Aorta (tissue), 5 donors: Measurements from ENCODE around the gene TTF2. TPM values are rescaled to one million over a fixed set of nuclear protein-coding genes. Genes with fewer than 3 reads are reported as not detected.
A peak's percentile ranks its signal among the peaks of the same experiment; 100 is the strongest.

ENCODE experiments used
- ATAC-seq: fragments of 200-7000 bp; cut with Tn5 transposase; one replicate; pipeline ENCODE4 v1.9.1; 2022; ENCODE audit warnings: moderate library complexity; ENCODE audit not compliant: low FRiP score
- DNase-seq, 2 donors: peaks; one replicate each; pipeline ENCODE4 v3.0.0-alpha.2; 2020
- H3K27ac ChIP-seq, 2 donors: one replicate each; pipeline ENCODE4 v1.5.1; 2013; ENCODE audit warnings: low read length in 2 of 2, mild to moderate bottlenecking in 2 of 2, moderate library complexity in 2 of 2, control low read depth in 1 of 2, inconsistent platforms in 1 of 2, low read depth in 1 of 2
- H3K27me3 ChIP-seq, 2 donors: one replicate each; pipeline ENCODE4 v1.6.1; 2013; ENCODE audit warnings: control low read depth in 1 of 2, low read length in 1 of 2, mild to moderate bottlenecking in 1 of 2, moderate library complexity in 1 of 2; ENCODE audit not compliant: insufficient read depth in 2 of 2, control insufficient read depth in 1 of 2
- H3K36me3 ChIP-seq, 2 donors: one replicate each; pipeline ENCODE4 v1.6.1; 2013; ENCODE audit warnings: control low read depth in 1 of 2, low read length in 1 of 2, mild to moderate bottlenecking in 1 of 2; ENCODE audit not compliant: insufficient read depth in 2 of 2, control insufficient read depth in 1 of 2
- H3K4me1 ChIP-seq, 2 donors: one replicate each; pipeline ENCODE4 v1.6.1; 2013; ENCODE audit warnings: low read length in 2 of 2, control low read depth in 1 of 2, mild to moderate bottlenecking in 1 of 2, moderate library complexity in 1 of 2; ENCODE audit not compliant: insufficient read depth in 2 of 2, control insufficient read depth in 1 of 2
- H3K4me3 ChIP-seq, 2 donors: one replicate each; pipeline ENCODE4 v1.5.1; 2013; ENCODE audit warnings: low read length in 2 of 2, control low read depth in 1 of 2, mild to moderate bottlenecking in 1 of 2
- H3K9me3 ChIP-seq: one replicate; pipeline ENCODE4 v1.6.1; 2013; ENCODE audit warnings: mild to moderate bottlenecking, low read length; ENCODE audit not compliant: control insufficient read depth
- WGBS, 2 donors: extraction: QIAGEN DNeasy Blood & Tissue Kit; methylation state at CpG; one replicate each; pipeline ENCODE4 v1.1.7; 2013; 5-methylcytosine and 5-hydroxymethylcytosine counted together
- intact Hi-C, 2 donors: fragments of 100-400 bp; cut with DNase I; formaldehyde crosslinking; loops; one replicate each; pipeline versions ENCODE4 v1.14.2 to v1.15.0; 2022
- polyA plus RNA-seq, 2 donors: library from polyadenylated mRNA; stranded (reverse); fragments of 200-250 nt; gene quantifications; one replicate each; pipeline ENCODE4 v1.2.3, GENCODE V29; 2013
- total RNA-seq, 2 donors: library from RNA; stranded (reverse); fragmentation: NEBNext Ultra II Directional; extraction: Animal tissue kit (Norgen Biotek cat#: 25700); gene quantifications; one replicate each; pipeline ENCODE4 v1.2.1, GENCODE V29; 2021
- donor health status: healthy with polysubstance abuse.
- donor health status: Bipolar disorder and iron deficiency.
- donor health status: DM: no; HTN: no; CAD: no.
- donor health status: DM: no; HTN: no; CAD: no.
- donor health status: DM: yes; HTN: yes; CAD: no.

The TTF2 gene
- total and polyA plus RNA-seq, 4 donors = 0.63 to 18.8 (median 8.6) TPM

- no peak for DNase-seq
- no peaks in the 10 kb centered on the region for H3K4me1 ChIP-seq
- 86% methylated on average over 4 of the region's 4 CpGs for WGBS, 2 donors
- H3K36me3 ChIP-seq = no peaks in the 10 kb centered on the region
- no peaks in the 10 kb centered on the region for H3K27me3 ChIP-seq
- intact Hi-C loops = loop anchor here (2.0 to 10.0 kb wide), 4 partner anchors 59 to 295 kb away; partner anchors contain the start of gene MAN1A2 (in 1 of the 2)
- H3K9me3 ChIP-seq = no peaks in the 10 kb centered on the region
- H3K27ac ChIP-seq = no peak overlapping the region
- no peak overlapping the region for H3K4me3 ChIP-seq
- ATAC-seq = no peak
Measured at GRCh38 chr1:117069220-117069844, 9.2 kb downstream of the TTF2 start.

GRCh38 chr1:117070124-117070523 is 10.0 kb downstream of the TTF2 start:
- H3K4me1 ChIP-seq = no peaks in the 10 kb centered on the region
- no peak overlapping the region for H3K4me3 ChIP-seq
- intact Hi-C loops = no loop called here
- ATAC-seq (no peak), DNase-seq (no peak)
- H3K27ac ChIP-seq = no peak overlapping the region
- peaks cover 1 to 3% of the 10 kb centered on the region in 2 donors for H3K36me3 ChIP-seq
- WGBS, 2 donors = 82 to 88% methylated on average over 2 of the region's 2 CpGs
- no peaks in the 10 kb centered on the region for H3K9me3 ChIP-seq
- no peaks in the 10 kb centered on the region for H3K27me3 ChIP-seq

- H3K4me1 ChIP-seq = no peaks in the 10 kb centered on the region
- no peaks in the 10 kb centered on the region for H3K9me3 ChIP-seq
- H3K4me3 ChIP-seq = no peak overlapping the region
- H3K27me3 ChIP-seq = no peaks in the 10 kb centered on the region
- 96 to 97% methylated on average over 5 of the region's 5 CpGs for WGBS, 2 donors
- H3K36me3 ChIP-seq = peaks cover 5 to 8% of the 10 kb centered on the region in 2 donors
- H3K27ac ChIP-seq = no peak overlapping the region
- intact Hi-C loops = no loop called here
- ATAC-seq (no peak), DNase-seq (no peak)
Measured at GRCh38 chr1:117076648-117077047, 16.5 kb downstream of the TTF2 start.

GRCh38 chr1:117077267-117077666 is 17.1 kb downstream of the TTF2 start:
- Histone ChIP-seq H3K9me3 (no peaks in the 10 kb centered on the region), H3K36me3 (peaks cover 7 to 8% of the 10 kb centered on the region in 2 donors), H3K4me1 (no peaks in the 10 kb centered on the region), H3K27ac (no peak overlapping the region), H3K4me3 (no peak overlapping the region), H3K27me3 (no peaks in the 10 kb centered on the region)
- DNase-seq (no peak), ATAC-seq (no peak)
- WGBS, 2 donors = 62 to 72% methylated on average over 3 of the region's 3 CpGs
- intact Hi-C loops = no loop called here

GRCh38 chr1:117079737-117080136 is 19.6 kb downstream of the TTF2 start:
- H3K27ac ChIP-seq = no peak overlapping the region
- H3K27me3 ChIP-seq = no peaks in the 10 kb centered on the region
- H3K4me1 ChIP-seq = no peaks in the 10 kb centered on the region
- H3K9me3 ChIP-seq = no peaks in the 10 kb centered on the region
- no peak for ATAC-seq
- no peak overlapping the region for H3K4me3 ChIP-seq
- H3K36me3 ChIP-seq = peaks cover 6 to 8% of the 10 kb centered on the region in 2 donors
- WGBS, 2 donors = 94 to 95% methylated on average over 6 of the region's 6 CpGs
- no peak for DNase-seq
- intact Hi-C loops = no loop called here

- ATAC-seq = no peak
- Histone ChIP-seq H3K27ac (no peak overlapping the region), H3K4me3 (no peak overlapping the region), H3K4me1 (no peaks in the 10 kb centered on the region), H3K36me3 (peaks cover 0 to 4% of the 10 kb centered on the region in 2 donors), H3K9me3 (no peaks in the 10 kb centered on the region), H3K27me3 (no peaks in the 10 kb centered on the region)
- intact Hi-C loops = no loop called here
- no peak for DNase-seq
- WGBS, 2 donors = 81 to 82% methylated on average over 6 of the region's 6 CpGs
Measured at GRCh38 chr1:117084231-117084630, 24.1 kb downstream of the TTF2 start.

- no peak overlapping the region for H3K4me3 ChIP-seq
- H3K27ac ChIP-seq = no peak overlapping the region
- no peaks in the 10 kb centered on the region for H3K9me3 ChIP-seq
- WGBS, 2 donors = 96 to 97% methylated on average over 6 of the region's 6 CpGs
- H3K4me1 ChIP-seq = peaks cover 0 to 1% of the 10 kb centered on the region in 2 donors
- no peak for DNase-seq
- no peaks in the 10 kb centered on the region for H3K27me3 ChIP-seq
- intact Hi-C loops = no loop called here
- peaks cover 2 to 4% of the 10 kb centered on the region in 2 donors for H3K36me3 ChIP-seq
- no peak for ATAC-seq
Measured at GRCh38 chr1:117087686-117088085, 27.6 kb downstream of the TTF2 start.

GRCh38 chr1:117089996-117090395 is 29.9 kb downstream of the TTF2 start:
- ATAC-seq (no peak), DNase-seq (no peak)
- Histone ChIP-seq H3K9me3 (no peaks in the 10 kb centered on the region), H3K4me3 (no peak overlapping the region), H3K4me1 (peaks cover 0 to 4% of the 10 kb centered on the region in 2 donors), H3K27me3 (no peaks in the 10 kb centered on the region), H3K27ac (no peak overlapping the region), H3K36me3 (peaks cover 2 to 4% of the 10 kb centered on the region in 2 donors)
- intact Hi-C loops = no loop called here
- WGBS, 2 donors = 93 to 98% methylated on average over 2 of the region's 2 CpGs

GRCh38 chr1:117092594-117092993 is 32.5 kb downstream of the TTF2 start:
- no peaks in the 10 kb centered on the region for H3K27me3 ChIP-seq
- no peak overlapping the region for H3K4me3 ChIP-seq
- H3K27ac ChIP-seq = peak overlapping the region; percentile 34 to 85
- 63 to 77% methylated on average over 5 of the region's 5 CpGs for WGBS, 2 donors
- H3K4me1 ChIP-seq = peaks cover 0 to 4% of the 10 kb centered on the region in 2 donors
- intact Hi-C loops = no loop called here
- H3K36me3 ChIP-seq = peaks cover 2 to 4% of the 10 kb centered on the region in 2 donors
- no peaks in the 10 kb centered on the region for H3K9me3 ChIP-seq
- no peak for DNase-seq
- no peak for ATAC-seq
